GM21447 (cell line): ENCODE data around the gene CHAF1A.

Experiments
- ATAC-seq: cut with Tn5 transposase; IDR thresholded peaks from one replicate; pipeline ENCODE4 v1.9.1; 2021; ENCODE audit not compliant: unreplicated experiment

The CHAF1A gene

GRCh38 chr19:4400135-4400936 is 2.1 kb upstream of the CHAF1A start, which contains the start of gene SH3GL1:
SH3GL1 (minus strand) TSS chr19:4400547; CDS start chr19:4400368, 179 bp downstream.
- peak; percentile 52 for ATAC-seq

- no peak for ATAC-seq
Measured at GRCh38 chr19:4401769-4402170, 670 bp upstream of the CHAF1A start.

- ATAC-seq, result no peak
Measured at GRCh38 chr19:4403005-4403761, 743 bp downstream of the CHAF1A start.

- ATAC-seq, result no peak
Measured at GRCh38 chr19:4405977-4406376, 3.5 kb downstream of the CHAF1A start.

GRCh38 chr19:4406626-4407025 is 4.2 kb downstream of the CHAF1A start:
- ATAC-seq, result no peak

- ATAC-seq, result no peak
Measured at GRCh38 chr19:4409123-4409933, 6.9 kb downstream of the CHAF1A start.

- ATAC-seq, result no peak
Measured at GRCh38 chr19:4413588-4413987, 11.1 kb downstream of the CHAF1A start.

GRCh38 chr19:4414144-4414799 is 11.8 kb downstream of the CHAF1A start:
- ATAC-seq, result no peak

- no peak for ATAC-seq
Measured at GRCh38 chr19:4414800-4415321, 12.4 kb downstream of the CHAF1A start.

GRCh38 chr19:4415352-4415751 is 12.9 kb downstream of the CHAF1A start:
- no peak for ATAC-seq

- no peak for ATAC-seq
Measured at GRCh38 chr19:4416268-4416667, 13.8 kb downstream of the CHAF1A start.

GRCh38 chr19:4423416-4424126 is 21.1 kb downstream of the CHAF1A start:
- ATAC-seq, result no peak

GRCh38 chr19:4425537-4425936 is 23.1 kb downstream of the CHAF1A start:
- ATAC-seq, result no peak

- no peak for ATAC-seq
Measured at GRCh38 chr19:4428326-4428975, 26.0 kb downstream of the CHAF1A start.

GRCh38 chr19:4429256-4429655 is 26.8 kb downstream of the CHAF1A start:
- no peak for ATAC-seq

- no peak for ATAC-seq
Measured at GRCh38 chr19:4429771-4430171, 27.3 kb downstream of the CHAF1A start.

GRCh38 chr19:4430760-4431159 is 28.3 kb downstream of the CHAF1A start:
- ATAC-seq, result no peak

- no peak for ATAC-seq
Measured at GRCh38 chr19:4431296-4431695, 28.9 kb downstream of the CHAF1A start.
